ENCODE data around the gene GFI1B.

DNA sequence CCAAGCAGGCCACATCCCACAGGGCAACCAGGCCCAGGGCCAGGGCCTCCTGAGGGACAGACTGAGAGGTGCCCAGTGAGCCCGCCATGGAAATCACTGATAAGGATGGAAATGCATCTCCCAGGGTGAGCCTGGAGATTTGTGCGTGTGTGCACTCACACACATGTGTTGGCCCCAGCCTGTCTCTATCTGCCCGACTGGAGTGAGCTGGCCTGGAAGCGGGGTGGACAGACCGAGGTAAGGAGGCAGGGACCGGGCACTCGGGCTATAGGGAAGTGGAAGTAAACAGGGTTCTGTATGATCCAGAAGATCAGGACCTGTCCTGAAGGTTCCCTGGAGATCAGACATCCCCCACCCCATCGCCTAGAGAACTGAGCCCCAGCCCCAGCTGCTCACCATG is 17.4 kb downstream of the GFI1B start:
- TF ChIP-seq GATA2 (IDR thresholded peaks at IDR 0.05; ENCODE audit: low read depth, low read length) (no peak), GATA3 (IDR thresholded peaks at IDR 0.05; ENCODE audit: low read depth, low read length) (no peak)
